ENCODE data around the gene C10orf71.

The C10orf71 gene

GRCh38 chr10:49318755-49319154, 19.8 kb downstream of the C10orf71 start:
- no peak for DNase-seq

- no peak for DNase-seq
Measured at GRCh38 chr10:49319206-49319605, 20.2 kb downstream of the C10orf71 start.

GRCh38 chr10:49320191-49320590, 21.2 kb downstream of the C10orf71 start:
- no peak for DNase-seq

GRCh38 chr10:49321021-49321420, 22.1 kb downstream of the C10orf71 start:
- DNase-seq, result no peak

GRCh38 chr10:49322371-49323170, 23.6 kb downstream of the C10orf71 start:
- no peak for DNase-seq

- no peak for DNase-seq
Measured at GRCh38 chr10:49323171-49323895, 24.4 kb downstream of the C10orf71 start.

GRCh38 chr10:49323896-49324270, 24.9 kb downstream of the C10orf71 start:
- DNase-seq, result no peak

- DNase-seq, result no peak
Measured at GRCh38 chr10:49324711-49325110, 25.7 kb downstream of the C10orf71 start.

- no peak for DNase-seq
Measured at GRCh38 chr10:49325131-49325915, 26.4 kb downstream of the C10orf71 start.

- no peak for DNase-seq
Measured at GRCh38 chr10:49325916-49326783, 27.2 kb downstream of the C10orf71 start.

- DNase-seq, result no peak
Measured at GRCh38 chr10:49327036-49327813, 28.3 kb downstream of the C10orf71 start.

- DNase-seq, result no peak
Measured at GRCh38 chr10:49328401-49329145, 29.6 kb downstream of the C10orf71 start.

- DNase-seq, result no peak
Measured at GRCh38 chr10:49329146-49329505, 30.2 kb downstream of the C10orf71 start.

GRCh38 chr10:49330127-49330665, 31.2 kb downstream of the C10orf71 start:
- DNase-seq, result no peak

- DNase-seq, result no peak
Measured at GRCh38 chr10:49331431-49331830, 32.5 kb downstream of the C10orf71 start.

- DNase-seq, result no peak
Measured at GRCh38 chr10:49332333-49332732, 33.4 kb downstream of the C10orf71 start.

- no peak for DNase-seq
Measured at GRCh38 chr10:49332768-49333167, 33.8 kb downstream of the C10orf71 start.

- no peak for DNase-seq
Measured at GRCh38 chr10:49333192-49333591, 34.2 kb downstream of the C10orf71 start.

- DNase-seq, result no peak
Measured at GRCh38 chr10:49334964-49335363, 36.0 kb downstream of the C10orf71 start.

- DNase-seq, result no peak
Measured at GRCh38 chr10:49335364-49335972, 36.5 kb downstream of the C10orf71 start.

Measured in CD4-positive, alpha-beta T cell treated with Interleukin-17A for 4 hours (primary cell).